Upper lobe of left lung (tissue), 4 donors: ENCODE measurements around the gene ASB2.

Experiments
- EP300 ChIP-seq, 4 donors: sonication (generic); formaldehyde crosslinking; IDR thresholded peaks; one replicate each; pipeline ENCODE4 v1.5.1; 2017; ENCODE audit warnings: antibody characterized with exemption in 4 of 4, control low read depth in 2 of 4
- POLR2A ChIP-seq, 4 donors: fragments of 450-650 bp; IDR thresholded peaks; one replicate each; pipeline ENCODE4 v1.5.1; 2016 to 2017; ENCODE audit warnings: antibody characterized with exemption in 4 of 4, mild to moderate bottlenecking in 2 of 4
- POLR2AphosphoS5 ChIP-seq, 2 donors: sonication (generic); formaldehyde crosslinking; IDR thresholded peaks; one replicate each; pipeline ENCODE4 v1.5.1; 2017; ENCODE audit warnings: antibody characterized with exemption in 2 of 2
- TF ChIP-seq, protein P1 (sequence below), 6 experiments: fragments of 450-650 bp in 4 of 6; fragments of 200-600 bp in 2 of 6; sonication (generic) in 2 of 6; IDR thresholded peaks; one replicate each; pipeline ENCODE4 v1.5.1; 2016 to 2019; ENCODE audit warnings: antibody characterized with exemption in 6 of 6

DNA sequence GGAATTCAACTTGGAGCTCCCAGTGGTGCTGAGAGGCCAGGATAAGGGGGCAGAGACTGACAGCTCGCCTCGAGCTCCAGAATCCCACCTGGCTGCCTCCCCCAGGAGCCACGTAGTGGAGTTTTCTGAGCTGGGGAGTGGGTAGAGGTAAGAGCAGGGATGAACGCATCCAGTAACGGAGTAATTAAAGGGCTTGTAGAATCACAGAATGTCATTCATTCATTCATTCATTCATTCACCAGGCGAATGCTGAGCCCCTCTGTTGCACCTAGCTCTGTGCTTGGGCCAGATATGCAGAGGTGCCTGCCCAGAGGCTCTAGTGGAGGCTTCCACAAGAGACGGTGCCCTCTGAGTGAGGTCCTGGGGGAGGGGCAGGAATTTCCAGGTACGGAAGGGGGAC, 41.2 kb downstream of the ASB2 start:
- TF ChIP-seq, protein P1, sequence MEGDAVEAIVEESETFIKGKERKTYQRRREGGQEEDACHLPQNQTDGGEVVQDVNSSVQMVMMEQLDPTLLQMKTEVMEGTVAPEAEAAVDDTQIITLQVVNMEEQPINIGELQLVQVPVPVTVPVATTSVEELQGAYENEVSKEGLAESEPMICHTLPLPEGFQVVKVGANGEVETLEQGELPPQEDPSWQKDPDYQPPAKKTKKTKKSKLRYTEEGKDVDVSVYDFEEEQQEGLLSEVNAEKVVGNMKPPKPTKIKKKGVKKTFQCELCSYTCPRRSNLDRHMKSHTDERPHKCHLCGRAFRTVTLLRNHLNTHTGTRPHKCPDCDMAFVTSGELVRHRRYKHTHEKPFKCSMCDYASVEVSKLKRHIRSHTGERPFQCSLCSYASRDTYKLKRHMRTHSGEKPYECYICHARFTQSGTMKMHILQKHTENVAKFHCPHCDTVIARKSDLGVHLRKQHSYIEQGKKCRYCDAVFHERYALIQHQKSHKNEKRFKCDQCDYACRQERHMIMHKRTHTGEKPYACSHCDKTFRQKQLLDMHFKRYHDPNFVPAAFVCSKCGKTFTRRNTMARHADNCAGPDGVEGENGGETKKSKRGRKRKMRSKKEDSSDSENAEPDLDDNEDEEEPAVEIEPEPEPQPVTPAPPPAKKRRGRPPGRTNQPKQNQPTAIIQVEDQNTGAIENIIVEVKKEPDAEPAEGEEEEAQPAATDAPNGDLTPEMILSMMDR (IDR thresholded peaks at IDR 0.05) = no peak
- TF ChIP-seq POLR2AphosphoS5 (IDR thresholded peaks at IDR 0.05) (no peak), POLR2A (IDR thresholded peaks at IDR 0.05) (no peak), EP300 (IDR thresholded peaks at IDR 0.05) (no peak)
